T-helper 2 cell treated with Interferon-gamma antibody and Interleukin-4, amounts not matched to agents 5 μg/mL and 100 μg/mL, for 36 hours (primary cell): ENCODE measurements around the gene PLAAT4.
"Not testable (repeated sequence)": the region's sequence is repeated elsewhere in the genome, so short reads cannot be mapped to it uniquely, and the experiment has no call there.

Experiments
- DNase-seq: peaks from one replicate; pipeline ENCODE4 v3.0.0; 2021; ENCODE audit warnings: low spot score
- H3K27ac Mint-ChIP-seq: one replicate; pipeline ENCODE4 v1.8.0; 2021; ENCODE audit warnings: mild to moderate bottlenecking, mixed read lengths
- H3K27me3 Mint-ChIP-seq: one replicate; pipeline ENCODE4 v1.8.0; 2021; ENCODE audit warnings: low read depth, mixed read lengths
- H3K36me3 Mint-ChIP-seq: one replicate; pipeline ENCODE4 v1.8.0; 2021; ENCODE audit warnings: low read depth, mixed read lengths
- H3K4me1 Mint-ChIP-seq: one replicate; pipeline ENCODE4 v1.8.0; 2021; ENCODE audit warnings: low read depth, mixed read lengths
- H3K4me3 Mint-ChIP-seq: one replicate; pipeline ENCODE4 v1.8.0; 2022; ENCODE audit warnings: mild to moderate bottlenecking, moderate library complexity, mixed read lengths
- H3K9me3 Mint-ChIP-seq: one replicate; pipeline ENCODE4 v1.8.0; 2021; ENCODE audit warnings: mixed read lengths

Gene PLAAT4

DNA sequence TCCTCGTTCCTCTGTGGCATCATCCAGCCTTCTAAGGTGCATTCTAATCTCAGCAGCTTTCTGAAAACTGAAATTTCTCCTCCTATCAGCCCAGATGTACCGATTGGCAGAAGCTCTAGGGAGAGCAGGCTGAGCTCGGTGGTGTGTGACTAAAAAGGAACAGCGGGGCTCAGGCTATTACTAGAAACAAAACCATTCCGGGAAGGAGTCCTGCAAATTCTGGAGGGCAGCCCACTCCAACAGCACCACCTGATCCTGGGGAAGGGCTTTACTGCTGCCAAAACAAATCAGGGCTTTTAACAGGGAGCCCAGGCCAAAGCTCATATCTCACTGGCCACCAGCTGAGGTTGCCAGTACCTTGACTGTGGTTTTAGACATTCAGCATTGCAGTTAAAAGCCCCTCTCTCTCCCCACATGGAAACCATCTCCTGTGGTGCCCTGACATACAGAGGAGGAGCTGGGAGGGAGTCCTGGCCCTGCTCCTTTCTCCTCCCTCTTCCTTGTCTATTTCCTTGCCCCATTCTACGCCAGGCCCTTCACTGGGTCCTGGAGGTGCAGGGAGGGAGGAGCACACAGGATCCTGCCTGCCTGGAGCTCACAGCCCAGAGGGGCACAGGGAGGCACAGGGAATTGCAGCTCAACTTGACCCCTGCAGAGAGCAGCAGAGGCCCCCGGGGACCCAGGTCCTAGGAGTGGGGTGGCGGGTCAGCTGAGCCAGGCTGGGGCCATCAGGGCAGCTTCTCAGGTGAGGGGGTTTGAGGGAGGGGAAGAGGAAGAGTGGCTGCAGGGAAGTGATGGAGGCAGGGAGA is 889 bp downstream of the PLAAT4 start:
- H3K4me3 Mint-ChIP-seq: peak overlapping the region; percentile 96
- H3K9me3 Mint-ChIP-seq: no peaks in the 10 kb centered on the region
- H3K36me3 Mint-ChIP-seq: peaks cover 21% of the 10 kb centered on the region
- peak overlapping the region; percentile 84 for H3K27ac Mint-ChIP-seq
- DNase-seq: no peak
- H3K4me1 Mint-ChIP-seq: peaks cover 53% of the 10 kb centered on the region
- H3K27me3 Mint-ChIP-seq: peaks cover 3% of the 10 kb centered on the region

DNA sequence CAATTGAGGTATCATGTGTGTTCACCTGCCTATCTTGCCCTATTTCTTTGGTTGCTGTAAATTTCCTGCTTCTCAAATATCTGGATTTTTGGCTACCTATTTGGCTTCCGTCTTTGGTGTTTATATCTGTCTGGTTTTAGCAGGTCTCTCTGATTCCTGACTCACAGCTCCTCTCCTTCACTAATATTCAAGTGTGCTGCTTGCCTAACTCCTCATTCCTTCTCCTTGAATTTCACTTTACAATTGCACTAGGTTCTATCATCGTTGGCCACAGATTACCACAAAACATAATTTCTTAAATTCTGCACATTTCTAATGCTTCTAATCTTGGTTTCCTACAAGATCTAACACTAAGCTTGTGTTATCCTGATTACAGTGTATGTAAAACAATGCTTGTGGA is 5.9 kb downstream of the PLAAT4 start:
- H3K4me1 Mint-ChIP-seq: peaks cover 18% of the 10 kb centered on the region
- not testable (repeated sequence) for H3K9me3 Mint-ChIP-seq, DNase-seq, H3K4me3 Mint-ChIP-seq, H3K27me3 Mint-ChIP-seq, H3K27ac Mint-ChIP-seq
- peaks cover 60% of the 10 kb centered on the region for H3K36me3 Mint-ChIP-seq

GRCh38 chr11:63543711-63544110 is 7.1 kb downstream of the PLAAT4 start:
- no peak for DNase-seq
- Mint-ChIP-seq H3K9me3 (no peaks in the 10 kb centered on the region), H3K27ac (no peak overlapping the region), H3K4me1 (peaks cover 8% of the 10 kb centered on the region), H3K36me3 (peaks cover 61% of the 10 kb centered on the region), H3K27me3 (peaks cover 2% of the 10 kb centered on the region), H3K4me3 (no peak overlapping the region)

- Mint-ChIP-seq H3K4me3 (no peak overlapping the region), H3K9me3 (no peaks in the 10 kb centered on the region), H3K27ac (no peak overlapping the region), H3K27me3 (peaks cover 2% of the 10 kb centered on the region), H3K4me1 (peaks cover 10% of the 10 kb centered on the region), H3K36me3 (peaks cover 48% of the 10 kb centered on the region)
- DNase-seq: no peak
These were observed 10.5 kb downstream of the PLAAT4 start for GRCh38 chr11:63547061-63547460.

- DNase-seq: no peak
- no peak overlapping the region for H3K4me3 Mint-ChIP-seq
- H3K27me3 Mint-ChIP-seq: no peaks in the 10 kb centered on the region
- no peak overlapping the region for H3K27ac Mint-ChIP-seq
- H3K4me1 Mint-ChIP-seq: peaks cover 13% of the 10 kb centered on the region
- no peaks in the 10 kb centered on the region for H3K9me3 Mint-ChIP-seq
- peaks cover 44% of the 10 kb centered on the region for H3K36me3 Mint-ChIP-seq
These were observed 11.6 kb downstream of the PLAAT4 start for GRCh38 chr11:63548178-63548577.

DNA sequence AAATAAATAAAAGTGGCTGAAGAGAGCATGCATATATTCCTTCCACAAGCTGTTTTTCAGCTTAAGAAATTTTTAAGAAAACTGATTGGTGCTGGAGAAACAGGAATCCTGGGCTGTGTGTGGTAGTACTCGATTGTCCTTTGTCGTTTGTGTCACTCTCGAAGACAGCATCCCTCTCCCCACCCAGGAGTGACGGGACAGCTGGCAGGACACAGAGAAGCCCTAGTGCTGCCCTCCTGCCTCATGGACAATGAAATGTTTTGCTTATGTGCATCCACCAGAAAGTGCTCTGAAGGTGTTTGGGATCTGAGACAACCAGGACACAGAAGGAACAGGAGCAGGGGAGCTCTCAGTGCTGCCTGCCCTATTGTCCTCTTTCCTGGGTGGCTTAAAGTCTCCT is 12.8 kb downstream of the PLAAT4 start:
- H3K9me3 Mint-ChIP-seq: no peaks in the 10 kb centered on the region
- peaks cover 22% of the 10 kb centered on the region for H3K4me1 Mint-ChIP-seq
- H3K27me3 Mint-ChIP-seq: no peaks in the 10 kb centered on the region
- H3K27ac Mint-ChIP-seq: no peak overlapping the region
- no peak overlapping the region for H3K4me3 Mint-ChIP-seq
- H3K36me3 Mint-ChIP-seq: peaks cover 37% of the 10 kb centered on the region
- no peak for DNase-seq

GRCh38 chr11:63550156-63550700 is 13.6 kb downstream of the PLAAT4 start:
- H3K27me3 Mint-ChIP-seq, H3K4me3 Mint-ChIP-seq, DNase-seq, H3K27ac Mint-ChIP-seq, H3K9me3 Mint-ChIP-seq: not testable (repeated sequence)
- Mint-ChIP-seq H3K4me1 (peaks cover 26% of the 10 kb centered on the region), H3K36me3 (peaks cover 30% of the 10 kb centered on the region)

DNA sequence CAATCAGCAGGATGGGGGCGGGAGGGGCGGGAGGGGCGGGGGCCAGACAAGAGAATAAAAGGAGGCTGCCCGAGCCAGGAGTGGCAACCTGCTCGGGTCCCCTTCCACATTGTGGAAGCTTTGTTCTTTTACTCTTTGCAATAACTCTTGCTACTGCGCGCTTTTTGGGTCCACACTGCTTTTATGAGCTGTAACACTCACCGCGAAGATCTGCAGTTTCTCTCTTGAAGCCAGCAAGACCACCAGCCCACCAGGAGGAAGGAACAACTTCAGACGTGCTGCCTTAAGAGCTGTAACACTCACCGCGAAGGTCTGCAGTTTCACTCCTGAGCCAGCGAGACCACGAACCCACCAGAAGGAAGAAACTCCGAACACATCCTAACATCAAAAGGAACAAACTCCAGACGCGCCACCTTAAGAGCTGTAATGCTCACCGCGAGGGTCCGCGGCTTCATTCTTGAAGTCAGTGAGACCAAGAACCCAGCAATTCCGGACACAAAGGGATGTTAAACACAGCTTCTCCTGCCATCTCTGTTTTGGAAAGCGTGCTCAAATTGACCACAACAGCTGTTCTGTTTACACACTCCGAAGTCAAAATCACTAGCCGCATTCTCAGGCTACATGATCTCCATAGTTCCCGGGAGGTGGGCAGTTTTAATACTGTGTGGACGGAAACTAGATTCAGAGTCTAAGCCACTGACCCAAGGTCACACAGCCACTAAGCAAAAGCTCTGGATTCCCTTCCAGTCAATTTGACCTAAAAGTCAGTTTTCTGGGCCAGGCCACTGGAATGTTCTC is 14.7 kb downstream of the PLAAT4 start:
- H3K27ac Mint-ChIP-seq: peak overlapping the region; percentile 23
- no peak for DNase-seq
- H3K27me3 Mint-ChIP-seq: no peaks in the 10 kb centered on the region
- H3K9me3 Mint-ChIP-seq: no peaks in the 10 kb centered on the region
- peaks cover 33% of the 10 kb centered on the region for H3K4me1 Mint-ChIP-seq
- H3K36me3 Mint-ChIP-seq: peaks cover 20% of the 10 kb centered on the region
- no peak overlapping the region for H3K4me3 Mint-ChIP-seq

DNA sequence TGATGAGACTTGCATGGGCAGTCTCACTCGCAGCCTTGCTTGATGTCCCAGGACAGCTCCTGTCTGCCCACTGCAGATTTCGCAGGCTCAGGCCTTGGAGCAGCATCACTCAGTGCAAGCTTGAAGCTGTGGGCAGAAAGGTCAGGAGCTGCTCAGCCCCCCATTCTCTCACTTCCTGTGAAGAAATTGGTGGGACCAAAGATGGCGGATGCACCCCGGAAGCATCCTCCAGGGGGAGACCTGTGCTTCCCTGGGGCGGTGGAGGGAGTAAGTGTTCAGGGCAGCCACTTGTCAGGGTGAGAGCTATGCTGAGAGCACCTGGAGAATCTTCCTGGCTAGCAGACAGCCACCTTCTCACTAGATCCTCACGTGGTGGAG is 15.3 kb downstream of the PLAAT4 start:
- Mint-ChIP-seq H3K36me3 (peaks cover 15% of the 10 kb centered on the region), H3K27me3 (no peaks in the 10 kb centered on the region), H3K4me3 (no peak overlapping the region), H3K9me3 (no peaks in the 10 kb centered on the region), H3K27ac (no peak overlapping the region), H3K4me1 (peaks cover 37% of the 10 kb centered on the region)
- no peak for DNase-seq

GRCh38 chr11:63552921-63553320 is 16.3 kb downstream of the PLAAT4 start:
- Mint-ChIP-seq H3K4me1 (peaks cover 38% of the 10 kb centered on the region), H3K27ac (peak overlapping the region; percentile 96)

DNA sequence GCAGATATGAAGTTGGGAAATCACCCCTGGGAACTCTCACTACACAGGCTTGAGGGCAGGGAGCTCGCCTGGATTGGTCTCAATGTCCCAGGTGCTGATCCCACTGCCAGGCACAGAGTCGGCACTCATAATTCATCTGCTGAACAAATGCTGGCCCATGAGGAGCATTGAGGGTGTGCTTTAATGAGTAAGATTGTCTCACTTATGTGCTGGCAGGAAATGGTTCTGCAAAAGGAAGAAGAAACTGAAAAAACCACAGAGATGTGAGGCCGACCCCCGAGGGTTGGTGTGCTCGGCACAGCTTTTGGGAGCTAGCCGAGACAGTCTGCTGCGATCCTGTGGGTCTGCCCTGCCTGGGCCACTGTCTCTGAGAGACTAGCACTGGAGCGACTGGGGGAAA is 17.2 kb downstream of the PLAAT4 start:
- Mint-ChIP-seq H3K27me3 (no peaks in the 10 kb centered on the region), H3K27ac (peak overlapping the region; percentile 96), H3K4me3 (peak overlapping the region; percentile 80), H3K4me1 (peaks cover 38% of the 10 kb centered on the region), H3K9me3 (no peaks in the 10 kb centered on the region), H3K36me3 (peaks cover 6% of the 10 kb centered on the region)
- DNase-seq: peak; percentile 42

More at GRCh38 chr11:63552921-63553320, 16.3 kb downstream of the PLAAT4 start:
- H3K9me3 Mint-ChIP-seq: no peaks in the 10 kb centered on the region
- no peaks in the 10 kb centered on the region for H3K27me3 Mint-ChIP-seq
- peaks cover 9% of the 10 kb centered on the region for H3K36me3 Mint-ChIP-seq
- DNase-seq: no peak
- peak overlapping the region; percentile 80 for H3K4me3 Mint-ChIP-seq

- Mint-ChIP-seq H3K9me3 (no peaks in the 10 kb centered on the region), H3K36me3 (peaks cover 6% of the 10 kb centered on the region), H3K27ac (peak overlapping the region; percentile 49), H3K4me1 (peaks cover 40% of the 10 kb centered on the region), H3K27me3 (no peaks in the 10 kb centered on the region), H3K4me3 (no peak overlapping the region)
- DNase-seq: no peak
These were observed 18.2 kb downstream of the PLAAT4 start for GRCh38 chr11:63554877-63555223.

DNA sequence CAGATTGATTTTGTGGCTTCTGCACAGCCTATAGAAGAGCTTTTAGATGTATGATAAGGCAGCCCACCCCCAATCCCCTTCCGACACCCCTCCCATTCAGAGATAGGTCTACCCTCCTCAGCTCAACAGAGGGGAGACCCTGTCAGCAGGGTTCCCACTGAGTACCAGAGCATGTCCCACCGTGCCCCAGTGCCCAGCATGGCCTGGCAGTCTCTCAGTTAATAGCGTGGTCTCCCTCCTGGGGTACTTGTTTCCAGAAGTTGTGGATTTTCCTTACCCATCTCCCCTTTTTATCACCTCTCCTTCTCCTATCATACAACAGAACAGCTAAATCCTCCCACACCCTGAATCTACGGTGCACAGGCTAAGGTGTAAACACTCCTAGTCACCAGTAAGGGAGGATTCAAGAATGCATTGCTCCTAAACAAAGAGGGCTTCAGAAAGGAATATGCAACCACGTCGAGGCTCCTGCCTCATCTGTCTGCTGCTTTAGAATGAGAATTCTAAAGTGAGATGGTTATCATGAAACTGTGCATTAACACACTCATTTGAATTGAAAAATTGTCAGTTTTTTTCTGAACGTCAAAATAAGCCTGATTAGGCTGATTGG is 19.9 kb downstream of the PLAAT4 start:
- peaks cover 4% of the 10 kb centered on the region for H3K36me3 Mint-ChIP-seq
- H3K4me1 Mint-ChIP-seq: peaks cover 48% of the 10 kb centered on the region
- DNase-seq: no peak
- no peaks in the 10 kb centered on the region for H3K27me3 Mint-ChIP-seq
- H3K27ac Mint-ChIP-seq: no peak overlapping the region
- no peaks in the 10 kb centered on the region for H3K9me3 Mint-ChIP-seq
- no peak overlapping the region for H3K4me3 Mint-ChIP-seq

DNA sequence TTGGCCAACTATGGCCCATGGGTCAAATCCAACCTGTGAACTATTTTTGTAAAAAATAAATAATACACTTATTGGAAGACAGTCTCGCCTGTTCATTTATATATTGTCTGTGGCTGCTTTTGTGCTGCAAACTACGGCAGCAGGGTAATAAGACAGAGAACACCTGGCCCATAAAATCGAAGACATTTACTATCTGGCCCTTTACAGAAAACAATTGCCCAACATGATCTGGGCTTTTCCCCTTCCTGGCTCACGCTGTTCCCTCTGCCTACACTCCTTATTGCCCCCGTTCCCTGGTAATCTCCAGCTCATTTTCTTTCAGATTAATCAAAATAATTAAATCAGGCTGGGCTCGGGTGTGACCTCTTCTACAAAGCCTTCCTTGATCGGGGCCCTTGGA is 21.0 kb downstream of the PLAAT4 start:
- Mint-ChIP-seq H3K36me3 (peaks cover 4% of the 10 kb centered on the region), H3K27me3 (no peaks in the 10 kb centered on the region), H3K9me3 (no peaks in the 10 kb centered on the region), H3K4me3 (no peak overlapping the region), H3K27ac (no peak overlapping the region), H3K4me1 (peaks cover 46% of the 10 kb centered on the region)
- no peak for DNase-seq
